Endometrium (tissue), 2 donors: ENCODE data around the gene ROR2.
"Not testable (repeated sequence)": the region's sequence is repeated elsewhere in the genome, so short reads cannot be mapped to it uniquely, and the experiment has no call there.

Source experiments
- FAIRE-seq: peaks from 2 replicates; lab custom pipeline; 2012; peaks lifted over from hg19 to GRCh38; lab: Jason Lieb, UNC
- donor health status: control.
- donor health status: control.

The ROR2 gene

DNA sequence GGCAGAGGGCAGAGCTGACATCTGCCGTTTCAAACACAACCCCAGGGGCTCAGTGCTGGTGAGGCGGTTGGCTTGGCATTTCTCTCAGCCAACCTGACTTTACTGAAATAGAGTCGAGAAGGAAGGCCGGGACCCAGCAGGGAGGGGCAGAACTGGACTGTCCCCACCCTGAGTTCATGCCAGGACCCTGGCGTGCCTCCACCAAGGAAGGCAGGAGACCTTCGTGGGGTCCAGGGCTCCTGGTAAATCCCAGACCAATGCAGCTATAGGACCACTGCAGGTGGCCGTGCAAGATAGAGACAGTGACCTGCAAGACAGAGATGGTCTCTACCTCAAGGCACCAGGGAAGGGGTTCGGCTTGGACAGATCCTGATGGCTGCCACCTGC, 132.9 kb downstream of the ROR2 start:
- no peak for FAIRE-seq

DNA sequence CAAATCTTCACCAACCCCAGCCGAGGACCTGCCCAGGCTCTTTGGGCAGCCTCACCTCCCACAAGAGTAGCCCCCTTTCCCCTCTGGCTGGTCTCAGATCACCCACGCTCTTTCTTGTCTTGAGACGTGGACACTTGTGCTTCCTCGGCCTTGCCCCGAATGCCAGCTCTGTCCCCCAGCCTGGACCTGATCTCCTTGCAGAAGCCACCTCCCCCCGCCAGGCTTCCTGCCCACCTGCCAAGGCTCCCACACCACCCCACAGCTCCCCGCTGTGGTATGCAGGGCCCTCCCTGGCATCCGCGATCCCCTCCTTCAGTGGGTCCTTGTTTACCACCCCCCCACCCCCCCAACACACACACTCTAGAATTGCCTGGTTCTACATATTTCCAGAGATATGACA, 133.7 kb downstream of the ROR2 start:
- no peak for FAIRE-seq

DNA sequence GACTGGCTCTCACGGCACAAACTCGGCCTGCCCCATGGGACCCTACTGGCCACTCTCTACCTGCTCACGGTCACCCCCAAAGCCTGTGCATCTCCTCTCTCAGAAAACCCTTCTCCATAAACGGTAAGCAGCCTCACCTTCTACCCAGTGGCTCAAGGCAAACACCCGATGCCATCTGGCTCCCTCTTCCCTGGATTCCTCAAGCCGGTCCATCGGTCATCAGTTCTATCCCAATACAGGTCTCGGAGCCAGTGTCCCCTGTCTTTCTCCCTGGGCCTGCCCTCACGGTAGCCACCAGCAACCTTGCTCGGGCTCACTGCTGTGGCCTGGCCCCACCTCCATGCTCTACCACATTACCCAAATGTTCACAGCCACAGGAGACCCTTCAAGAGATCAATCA, 134.1 kb downstream of the ROR2 start:
- no peak for FAIRE-seq

DNA sequence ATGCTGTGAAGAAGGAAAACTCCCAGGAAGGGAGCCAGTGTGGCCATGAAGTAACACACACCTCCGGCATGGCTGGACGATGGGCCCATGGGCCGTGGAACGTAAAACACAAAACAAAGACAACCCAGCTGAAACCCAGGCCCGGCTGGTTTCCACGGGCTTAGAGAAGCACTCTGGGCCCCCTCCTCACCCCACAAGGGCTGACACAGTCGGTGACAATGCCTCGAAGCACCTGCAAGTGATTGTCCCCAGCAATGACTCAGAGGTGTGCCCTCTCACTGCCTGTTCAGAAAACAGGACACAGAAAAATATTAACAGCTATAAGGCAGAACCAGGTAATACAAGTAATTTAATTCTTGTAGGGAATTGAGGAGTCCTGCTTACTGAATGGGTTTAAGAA, 135.3 kb downstream of the ROR2 start:
- FAIRE-seq: no peak

DNA sequence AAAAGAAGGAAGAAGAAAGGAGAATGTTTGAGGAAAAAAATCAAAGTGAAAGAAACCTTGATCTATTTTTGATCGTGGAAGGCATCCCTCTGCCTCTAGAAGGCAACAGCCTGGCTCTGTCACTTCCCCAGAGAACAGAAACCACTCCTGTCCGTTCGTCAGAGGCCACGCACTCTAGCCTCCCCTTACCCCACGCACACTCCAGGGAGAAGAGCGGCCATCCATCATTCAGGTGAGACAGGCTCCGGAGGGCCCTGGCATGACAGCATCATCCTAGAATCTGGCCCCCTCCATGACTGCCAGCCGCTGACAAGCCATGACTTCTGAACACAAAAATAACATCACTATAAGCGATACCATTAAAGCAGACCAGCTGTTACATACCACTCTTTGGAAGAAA, 135.8 kb downstream of the ROR2 start:
- no peak for FAIRE-seq

DNA sequence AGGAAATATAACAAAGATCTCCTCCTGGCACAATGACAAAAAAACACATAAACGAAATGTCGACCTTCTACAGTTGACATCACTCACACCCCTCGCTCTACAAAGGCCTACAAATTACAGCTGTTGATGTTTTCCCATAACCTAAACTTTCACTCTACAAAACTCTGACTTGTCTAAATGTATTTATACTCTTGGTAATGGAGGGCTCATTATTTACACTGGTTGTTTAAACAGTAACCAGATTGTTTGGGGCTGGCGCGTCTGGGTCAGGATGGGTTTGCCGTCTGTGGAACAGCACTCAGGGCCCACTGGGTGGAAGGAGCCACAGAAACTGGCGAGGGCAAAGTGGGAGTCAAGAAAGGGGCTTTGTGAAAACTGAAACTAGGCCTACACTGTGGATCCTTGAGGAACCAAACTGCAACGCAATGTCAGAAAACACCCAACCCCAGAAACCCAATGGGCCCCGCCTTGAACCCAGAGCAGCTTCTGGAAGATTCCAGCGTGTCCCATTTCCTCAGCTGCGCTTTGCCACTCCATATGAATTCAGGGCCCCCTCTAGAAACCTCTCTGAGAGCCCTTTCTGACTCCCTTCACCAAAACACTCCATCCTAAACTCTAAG, 136.7 kb downstream of the ROR2 start:
- FAIRE-seq: no peak

DNA sequence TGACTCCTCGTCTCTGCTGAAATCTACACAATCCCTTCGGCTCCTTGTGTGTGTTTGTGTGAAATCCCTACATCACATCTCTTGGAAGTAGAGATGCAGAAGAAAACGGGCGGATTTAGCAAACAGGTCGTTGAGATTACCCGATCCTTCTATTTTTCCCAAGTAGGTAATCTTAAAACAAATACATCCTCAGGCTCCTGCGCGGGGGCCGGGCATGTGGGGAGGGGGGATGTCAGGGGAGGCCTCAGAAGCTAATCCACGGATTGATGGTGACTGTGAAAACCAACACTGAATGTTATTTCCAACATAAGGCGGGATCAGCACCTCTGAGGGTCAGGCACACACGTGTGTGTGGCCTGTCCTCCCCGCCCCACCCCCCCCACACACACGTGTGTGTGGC, 137.8 kb downstream of the ROR2 start:
- no peak for FAIRE-seq

DNA sequence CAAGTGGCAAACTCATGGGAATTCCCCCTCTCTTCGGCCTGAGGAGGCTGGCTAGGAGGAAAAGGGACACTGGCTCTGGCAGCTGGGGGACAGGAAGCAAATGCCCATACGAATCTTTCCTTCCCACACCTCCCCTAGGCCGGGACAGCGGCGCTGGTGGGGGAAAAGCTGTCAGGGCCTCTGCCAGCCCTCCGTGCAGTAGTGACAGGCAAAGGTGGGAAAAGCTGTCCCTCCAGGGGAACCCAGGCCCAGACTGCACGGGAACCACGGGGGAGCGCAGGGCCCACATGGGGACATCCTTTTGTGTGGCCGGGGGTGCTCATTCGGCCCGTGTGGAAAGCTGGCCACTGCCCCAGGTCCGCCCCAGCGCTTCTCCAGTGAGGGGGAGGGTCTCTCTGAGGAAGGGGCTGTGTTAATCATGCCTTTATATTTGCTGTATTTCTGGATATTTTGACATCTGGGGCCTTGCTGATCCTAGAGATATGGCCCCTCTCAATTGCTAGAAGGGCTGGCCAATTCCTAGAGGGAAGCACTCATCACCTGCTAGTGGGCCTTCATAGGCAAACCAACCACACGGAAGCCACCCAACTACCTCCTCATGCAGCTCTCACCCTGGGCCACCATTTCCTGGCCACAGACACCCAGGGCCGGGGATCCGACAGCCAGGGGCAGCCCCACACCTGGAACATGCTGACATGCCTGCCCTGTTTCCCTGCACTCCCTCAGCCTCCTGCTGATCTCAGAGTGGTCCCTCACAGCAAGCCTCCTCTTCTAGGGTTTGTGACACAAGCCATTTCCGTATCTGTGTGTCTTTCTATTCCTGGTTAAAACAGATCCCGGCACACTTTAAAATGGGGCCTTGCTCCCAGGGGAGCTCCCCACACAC, 138.8 kb downstream of the ROR2 start:
- no peak for FAIRE-seq

DNA sequence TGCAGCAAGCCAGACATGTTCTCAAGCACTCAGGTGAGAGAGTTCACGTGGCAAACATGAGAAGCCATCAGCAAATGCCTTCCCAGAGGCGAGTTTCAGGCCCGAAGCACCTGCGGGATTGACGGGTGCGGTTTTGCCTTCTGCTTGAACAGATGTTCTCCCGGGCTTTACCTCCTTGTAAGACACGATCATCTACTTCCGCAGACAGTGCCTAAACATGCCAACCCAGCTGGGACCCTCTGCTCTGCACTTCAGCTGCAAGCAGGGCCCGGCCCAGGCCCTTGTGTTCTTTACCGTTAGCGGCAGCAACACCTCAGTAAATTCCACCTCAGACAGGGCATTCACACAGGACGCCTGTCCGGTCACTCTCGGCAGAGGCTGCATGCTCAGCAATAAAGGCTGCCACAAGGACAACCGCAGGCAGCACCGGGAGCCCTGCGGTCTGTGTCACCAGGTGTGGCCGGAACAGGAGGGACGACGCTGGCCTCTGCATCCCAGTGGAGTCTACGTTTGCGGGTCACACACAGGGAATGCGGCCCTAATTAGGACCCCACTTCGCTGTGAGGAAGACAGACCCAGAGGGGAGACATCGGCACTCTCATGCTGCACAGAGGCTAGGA, 139.6 kb downstream of the ROR2 start:
- FAIRE-seq: no peak

DNA sequence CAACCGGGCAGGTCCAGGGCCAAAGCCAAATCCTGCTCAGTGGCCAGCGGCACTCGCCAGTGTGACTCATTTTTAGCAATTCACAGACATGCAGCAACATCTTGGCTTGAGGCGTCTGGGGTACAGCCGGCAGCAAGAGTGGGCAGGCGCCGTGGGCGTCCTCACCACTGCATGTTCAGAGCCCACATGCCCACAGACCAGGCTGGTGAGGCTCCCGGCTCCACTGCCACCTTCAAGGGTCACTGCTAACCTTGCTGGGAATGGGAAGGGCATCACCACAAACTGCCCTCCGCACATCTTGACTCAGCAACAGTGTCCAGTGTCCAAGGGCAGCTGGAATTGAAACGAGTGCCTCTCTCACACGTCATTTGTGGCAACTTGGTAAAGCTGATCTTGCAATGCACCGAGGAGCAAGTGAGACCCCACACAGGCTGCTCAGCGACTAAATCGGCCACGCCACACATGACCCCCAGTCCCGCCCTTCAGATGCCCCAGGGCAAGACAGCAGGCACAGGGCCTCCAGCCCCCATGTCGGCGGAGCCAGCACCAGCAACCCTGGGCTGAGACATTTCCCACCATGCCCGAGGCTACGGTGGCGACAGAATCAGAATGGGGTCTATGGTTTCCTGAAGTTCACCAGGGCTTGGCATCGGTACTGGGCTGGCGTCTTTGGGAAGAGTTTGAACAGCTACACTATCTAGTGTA, 140.3 kb downstream of the ROR2 start:
- FAIRE-seq: no peak

DNA sequence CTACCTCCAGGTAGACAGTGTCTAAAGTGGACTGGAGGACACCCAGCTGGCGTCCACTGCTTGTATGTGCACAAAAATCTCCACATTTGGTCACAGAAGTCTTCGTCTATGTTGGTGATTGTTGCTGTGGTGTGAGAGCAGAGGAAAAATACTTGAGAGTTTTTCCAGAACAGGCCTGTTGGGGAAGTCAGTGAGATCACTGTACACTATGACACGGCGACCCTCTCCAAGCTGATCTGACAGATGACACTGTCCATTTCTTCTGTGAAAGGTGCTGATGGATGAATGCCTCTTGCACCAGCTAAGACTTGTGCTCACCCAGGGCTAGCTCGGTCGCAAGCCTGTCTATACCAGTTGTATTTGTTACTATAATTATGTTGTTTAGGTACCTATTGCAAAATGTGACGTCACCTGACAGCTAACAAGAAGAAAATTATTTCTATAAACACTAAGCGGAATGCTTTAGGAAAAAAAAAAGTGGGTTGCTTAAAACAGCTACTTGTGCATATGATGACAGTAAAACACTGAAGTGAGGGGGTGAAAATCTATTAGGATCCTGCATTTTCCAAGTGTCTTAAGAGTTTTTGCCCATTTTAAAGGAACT, 142.3 kb downstream of the ROR2 start:
- FAIRE-seq: no peak

DNA sequence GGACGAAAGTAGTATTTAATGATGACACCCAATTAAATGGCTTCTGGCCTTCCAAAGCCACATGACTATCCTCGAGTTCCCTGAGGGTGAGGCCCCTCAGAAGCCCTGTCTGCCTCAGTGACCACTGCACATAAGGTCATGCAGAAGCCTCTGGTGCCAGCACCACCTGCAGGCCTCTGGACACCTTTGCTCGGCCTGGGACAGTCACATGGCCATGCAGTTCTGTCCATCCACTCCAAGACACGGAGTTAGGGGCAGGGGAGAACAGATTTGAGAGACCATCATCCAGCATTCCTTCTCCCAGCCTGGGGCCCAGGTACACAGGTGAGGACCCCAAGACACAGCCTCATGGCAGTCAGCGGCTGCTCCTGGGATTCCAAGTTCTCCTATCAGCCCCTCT, 145.0 kb downstream of the ROR2 start:
- no peak for FAIRE-seq

DNA sequence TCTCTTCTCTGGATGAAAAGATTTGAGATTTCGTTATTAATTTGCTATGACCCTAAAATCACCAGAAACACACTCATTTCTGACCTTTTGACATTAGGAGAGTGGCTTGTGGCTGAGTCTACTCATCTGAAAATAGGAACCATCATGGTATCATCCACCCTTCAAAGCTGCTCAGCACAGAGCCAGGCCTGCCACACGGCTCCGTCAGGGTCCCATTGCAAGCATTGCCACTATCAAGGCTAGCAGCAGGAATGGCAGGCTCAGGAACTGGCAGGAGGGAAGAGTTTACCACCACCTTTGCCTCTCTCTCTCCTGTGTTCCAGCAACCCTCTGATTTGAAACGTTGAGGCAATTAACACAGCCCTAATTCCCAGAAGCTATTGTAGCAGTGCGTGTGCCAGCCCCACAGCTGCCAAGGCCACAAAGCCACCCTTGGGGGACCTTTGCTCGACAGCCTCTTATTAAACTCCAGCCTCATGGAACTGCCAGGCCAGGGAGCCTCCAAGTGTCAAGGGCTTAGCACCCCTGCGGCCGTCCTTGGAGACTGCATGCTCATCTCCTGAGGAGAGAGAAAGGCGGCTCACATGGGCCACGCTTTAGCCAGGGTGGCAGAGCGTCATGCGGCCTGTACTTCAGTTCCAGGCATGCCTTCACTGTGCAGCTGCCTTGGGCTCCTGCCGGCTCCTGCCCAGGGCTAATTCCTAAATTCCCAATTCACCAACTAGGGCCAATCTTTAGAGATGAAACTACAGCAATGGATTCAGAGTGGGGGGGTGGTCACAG, 145.9 kb downstream of the ROR2 start:
- FAIRE-seq: no peak

DNA sequence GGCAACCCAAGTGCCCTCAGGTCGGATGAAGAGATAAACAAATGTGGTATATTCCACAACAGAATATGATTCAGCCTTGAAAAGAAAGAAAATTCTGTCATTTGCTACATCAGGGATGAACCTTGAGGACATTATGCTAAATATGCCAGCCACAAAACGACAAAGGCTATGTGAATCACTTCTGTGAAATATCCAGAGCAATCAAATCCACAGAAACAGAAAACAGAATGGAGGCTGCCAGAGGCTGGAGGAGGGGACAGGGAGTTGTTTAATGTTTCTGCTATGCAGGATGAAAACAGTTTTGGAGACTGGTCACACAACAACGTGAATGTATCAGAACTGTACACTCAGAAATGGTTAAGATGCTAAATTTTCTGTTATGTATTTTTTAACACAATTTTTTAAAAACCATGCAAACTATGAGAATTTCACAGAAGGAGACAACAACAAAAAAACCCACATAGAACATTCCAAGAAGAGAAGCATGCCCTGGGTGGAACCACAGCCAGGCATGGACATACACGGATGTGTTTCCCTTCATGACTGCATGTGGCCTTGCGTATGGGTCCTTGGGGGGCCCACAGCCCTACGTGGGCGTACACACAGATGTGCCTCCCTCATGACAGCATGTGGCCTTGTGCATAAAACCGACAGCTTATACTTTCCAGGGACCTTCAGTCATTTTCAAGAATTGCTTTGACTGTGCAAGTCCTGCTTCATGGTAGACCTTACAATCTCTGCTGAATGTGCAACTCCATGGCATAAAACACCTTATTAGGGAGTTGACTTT, 146.7 kb downstream of the ROR2 start:
- peak; percentile 57 for FAIRE-seq

DNA sequence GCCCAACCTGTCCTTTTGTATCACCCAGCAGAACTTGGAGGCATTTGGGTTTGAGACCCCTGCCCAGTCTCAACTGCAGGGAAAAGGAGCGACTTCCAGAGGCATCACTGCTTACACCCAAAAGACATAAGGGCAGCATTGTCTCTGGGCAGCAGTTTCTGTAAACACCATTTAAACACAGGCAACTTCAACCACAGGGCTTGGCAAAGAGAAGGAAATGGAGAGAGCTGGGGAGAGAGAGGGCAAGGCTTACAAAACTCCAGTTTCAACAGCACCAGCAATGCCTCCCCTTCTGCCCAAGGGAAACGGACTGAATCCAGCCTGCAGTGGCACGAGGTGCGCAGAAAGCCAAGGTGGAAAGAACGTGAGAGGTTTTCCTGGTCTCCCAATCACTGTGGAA, 147.6 kb downstream of the ROR2 start:
- no peak for FAIRE-seq

DNA sequence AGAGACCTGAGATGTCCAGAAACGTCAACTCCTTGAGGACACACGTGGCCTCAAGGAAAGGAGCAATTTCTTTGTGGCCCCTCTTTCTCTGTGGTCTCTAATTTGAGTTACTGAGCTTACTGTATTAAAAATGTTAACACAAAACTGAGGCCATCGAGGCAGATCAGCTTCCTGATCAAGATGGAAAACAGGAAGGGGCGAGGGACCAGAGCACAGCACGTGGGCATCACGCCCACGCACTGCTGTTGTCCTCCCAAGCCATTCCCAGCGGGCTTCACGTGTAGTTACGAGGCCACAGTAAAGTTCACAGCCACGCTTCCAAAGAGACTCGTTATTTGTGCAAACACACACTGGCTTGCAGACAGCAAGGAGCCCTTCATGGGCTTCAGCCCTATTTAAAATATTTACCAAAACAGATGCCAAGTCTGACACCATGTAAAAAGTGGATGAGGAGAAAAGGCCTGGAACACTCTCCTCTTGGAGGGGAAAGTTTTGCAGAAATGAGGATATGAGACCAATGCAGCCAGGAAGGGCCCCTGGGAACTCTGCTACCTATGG, 149.5 kb downstream of the ROR2 start:
- FAIRE-seq: no peak

DNA sequence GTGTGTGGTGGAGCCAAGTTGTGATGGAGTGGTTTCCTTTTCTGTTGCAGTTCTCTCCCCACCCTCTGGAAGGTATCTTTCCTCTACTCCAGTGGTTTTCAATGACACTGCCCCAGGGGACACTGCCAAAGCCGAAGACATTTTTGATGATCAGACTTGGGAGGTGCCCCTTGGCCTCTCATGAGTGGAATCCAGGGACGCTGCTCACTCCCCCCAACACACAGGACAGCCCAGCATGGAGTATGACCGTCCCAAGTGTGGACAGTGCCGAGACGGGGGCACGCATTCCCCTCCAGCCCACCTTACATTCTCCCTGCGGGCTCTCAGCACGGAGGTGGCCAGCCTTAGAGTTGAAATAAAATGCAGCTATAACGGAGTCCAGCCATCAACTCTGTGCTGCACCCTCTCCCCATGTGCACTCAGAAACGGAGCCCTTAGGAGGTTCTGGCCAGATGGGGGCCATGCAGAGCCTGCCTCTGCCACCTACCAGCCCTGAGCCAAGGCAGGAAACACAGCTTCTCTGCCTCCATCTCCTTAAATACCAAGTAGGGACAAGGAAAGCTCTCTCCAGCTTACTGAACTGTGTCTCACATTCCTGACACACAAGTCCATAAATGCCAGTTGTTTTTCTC, 150.8 kb downstream of the ROR2 start:
- no peak for FAIRE-seq

DNA sequence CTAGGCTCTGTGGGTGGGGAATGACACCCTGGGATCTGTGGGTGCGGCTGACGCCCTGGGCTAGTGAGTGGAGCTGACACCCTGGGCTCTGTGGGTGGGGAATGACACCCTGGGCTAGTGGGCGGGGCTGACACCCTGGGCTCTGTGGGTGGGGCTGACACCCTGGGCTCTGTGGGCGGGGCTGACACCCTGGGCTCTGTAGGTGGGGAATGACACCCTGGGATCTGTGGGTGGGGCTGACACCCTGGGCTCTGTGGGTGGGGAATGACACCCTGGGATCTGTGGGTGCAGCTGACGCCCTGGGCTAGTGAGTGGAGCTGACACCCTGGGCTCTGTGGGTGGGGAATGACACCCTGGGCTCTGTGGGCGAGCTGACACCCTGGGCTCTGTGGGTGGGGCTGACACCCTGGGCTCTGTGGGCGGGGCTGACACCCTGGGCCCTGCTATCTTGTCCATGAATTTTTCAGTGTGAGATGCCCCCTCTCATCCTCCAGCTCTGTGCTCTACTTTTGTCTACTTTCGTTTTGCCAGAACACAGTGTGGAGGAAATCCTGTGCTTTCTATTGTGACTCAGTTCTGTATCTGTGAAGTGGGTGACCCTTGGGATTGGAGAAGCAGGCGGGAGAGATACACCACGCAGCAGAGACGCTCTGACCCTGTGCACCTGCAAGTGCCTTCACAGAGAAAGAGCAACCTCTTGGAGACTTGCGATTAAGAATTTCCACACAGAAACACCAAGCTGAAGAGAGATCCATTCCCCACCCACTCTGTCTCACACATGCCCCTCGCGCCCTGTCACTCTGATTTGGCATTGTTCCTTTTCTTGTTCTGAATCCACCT, 151.5 kb downstream of the ROR2 start:
- not testable (repeated sequence) for FAIRE-seq

DNA sequence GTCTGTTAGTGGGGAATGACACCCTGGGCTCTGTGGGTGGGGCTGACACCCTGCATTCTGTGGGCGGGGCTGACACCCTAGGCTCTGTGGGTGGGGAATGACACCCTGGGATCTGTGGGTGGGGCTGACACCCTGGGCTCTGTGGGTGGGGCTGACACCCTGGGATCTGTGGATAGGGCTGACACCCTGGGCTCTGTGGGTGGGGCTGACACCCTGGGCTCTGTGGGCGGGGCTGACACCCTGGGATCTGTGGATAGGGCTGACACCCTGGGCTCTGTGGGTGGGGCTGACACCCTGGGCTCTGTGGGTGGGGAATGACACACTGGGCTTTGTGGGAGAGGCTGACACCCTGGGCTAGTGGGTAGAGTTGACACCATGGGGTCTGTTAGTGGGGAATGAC, 152.5 kb downstream of the ROR2 start:
- not testable (repeated sequence) for FAIRE-seq
